Limb (tissue), 2 donors: Measurements from ENCODE around the gene IGFBP6.
A peak's percentile ranks its signal among the peaks of the same experiment; 100 is the strongest.

Experiments
- DNase-seq, 2 donors: peaks; one replicate each; pipeline ENCODE4 v3.0.0-alpha.2; 2016; ENCODE audit errors: extremely low spot score in 2 of 2

The IGFBP6 gene

GRCh38 chr12:53097564-53098353, at the start of gene IGFBP6:
IGFBP6 (plus strand) TSS chr12:53097667; CDS start chr12:53097718, 51 bp downstream.
- peak; percentile 30 to 80 for DNase-seq

- peak in 1 of 2 donors; percentile 78 for DNase-seq
These were observed 49.3 kb upstream of the IGFBP6 start for GRCh38 chr12:53048033-53048779.

GRCh38 chr12:53048780-53049401, 48.6 kb upstream of the IGFBP6 start:
- DNase-seq: peak; percentile 39 to 78

GRCh38 chr12:53049571-53050318, 47.7 kb upstream of the IGFBP6 start, which contains the start of gene TNS2:
TNS2 (plus strand) TSS chr12:53050065; CDS start chr12:53050186, 121 bp downstream.
- DNase-seq: peak; percentile 51 to 74

GRCh38 chr12:53050426-53051057, 46.9 kb upstream of the IGFBP6 start:
- DNase-seq: no peak

GRCh38 chr12:53051058-53051880, 46.2 kb upstream of the IGFBP6 start:
- peak in 1 of 2 donors; percentile 45 for DNase-seq

- DNase-seq: peak in 1 of 2 donors; percentile 37
These were observed 45.5 kb upstream of the IGFBP6 start for GRCh38 chr12:53051881-53052412.

GRCh38 chr12:53052419-53053217, 44.8 kb upstream of the IGFBP6 start:
- peak; percentile 85 for DNase-seq

GRCh38 chr12:53053218-53054111, 44.0 kb upstream of the IGFBP6 start:
- DNase-seq: peak in 1 of 2 donors; percentile 75

- DNase-seq: peak; percentile 93 to 97
These were observed 43.2 kb upstream of the IGFBP6 start for GRCh38 chr12:53054112-53054878.

- DNase-seq: no peak
These were observed 41.8 kb upstream of the IGFBP6 start for GRCh38 chr12:53055471-53056266.

GRCh38 chr12:53056296-53056695, 41.2 kb upstream of the IGFBP6 start:
- no peak for DNase-seq

GRCh38 chr12:53056901-53057300, 40.6 kb upstream of the IGFBP6 start:
- no peak for DNase-seq

- DNase-seq: no peak
These were observed 39.5 kb upstream of the IGFBP6 start for GRCh38 chr12:53057816-53058500.

- peak in 1 of 2 donors; percentile 46 for DNase-seq
These were observed 38.6 kb upstream of the IGFBP6 start for GRCh38 chr12:53058674-53059433.
